GM23248 (cell line): ENCODE results near the gene C1QL3. TPM values are rescaled to one million over a fixed set of nuclear protein-coding genes. Genes with fewer than 3 reads are reported as not detected.

ENCODE experiments used
- DNase-seq: peaks from one replicate; pipeline ENCODE4 v3.0.0-alpha.2; 2015
- H2AFZ ChIP-seq: fragments of 200-600 bp; sonication (generic); 2 replicates; pipeline ENCODE4 v1.6.1; 2016; ENCODE audit warnings: antibody characterized with exemption
- H3F3A ChIP-seq: fragments of 200-600 bp; sonication (generic); 2 replicates; pipeline ENCODE4 v1.6.1; 2016; ENCODE audit warnings: mild to moderate bottlenecking, antibody characterized with exemption, mixed run types; ENCODE audit not compliant: insufficient read depth
- H3K27ac ChIP-seq: fragments of 200-600 bp; sonication (generic); 2 replicates; pipeline ENCODE4 v1.5.1; 2016; ENCODE audit warnings: mild to moderate bottlenecking
- H3K27me3 ChIP-seq: fragments of 200-600 bp; sonication (generic); replicated peaks from 2 replicates; pipeline ENCODE4 v1.6.1; 2016; ENCODE audit warnings: mild to moderate bottlenecking; ENCODE audit not compliant: insufficient read depth
- H3K36me3 ChIP-seq: fragments of 200-600 bp; sonication (generic); 2 replicates; pipeline ENCODE4 v1.6.1; 2016; ENCODE audit warnings: low read depth, mild to moderate bottlenecking
- H3K4me1 ChIP-seq: fragments of 200-600 bp; sonication (generic); 2 replicates; pipeline ENCODE4 v1.6.1; 2016; ENCODE audit warnings: mild to moderate bottlenecking; ENCODE audit not compliant: insufficient read depth
- H3K4me2 ChIP-seq: fragments of 200-600 bp; sonication (generic); one replicate; pipeline ENCODE4 v1.6.1; 2016; ENCODE audit warnings: mild to moderate bottlenecking; ENCODE audit not compliant: unreplicated experiment
- H3K4me3 ChIP-seq: fragments of 200-600 bp; sonication (generic); 2 replicates; pipeline ENCODE4 v1.5.1; 2016; ENCODE audit warnings: mild to moderate bottlenecking
- H3K79me2 ChIP-seq: fragments of 200-600 bp; sonication (generic); 2 replicates; pipeline ENCODE4 v1.6.1; 2016; ENCODE audit warnings: mild to moderate bottlenecking; ENCODE audit not compliant: insufficient read depth
- H3K9ac ChIP-seq: fragments of 200-600 bp; sonication (generic); 2 replicates; pipeline ENCODE4 v1.6.1; 2016; ENCODE audit warnings: mild to moderate bottlenecking
- H3K9me2 ChIP-seq: fragments of 200-600 bp; sonication (generic); 2 replicates; pipeline ENCODE4 v1.6.1; 2016; ENCODE audit warnings: mixed run types, mild to moderate bottlenecking, moderate library complexity; ENCODE audit not compliant: insufficient read depth
- H3K9me3 ChIP-seq: fragments of 200-600 bp; sonication (generic); one replicate; pipeline ENCODE4 v1.6.1; 2017; ENCODE audit warnings: low read depth
- H4K20me1 ChIP-seq: fragments of 200-600 bp; sonication (generic); 2 replicates; pipeline ENCODE4 v1.6.0; 2016; ENCODE audit not compliant: insufficient read depth
- EZH2 ChIP-seq: fragments of 200-600 bp; sonication (generic); IDR thresholded peaks from 2 replicates; pipeline ENCODE4 v1.6.1; 2018; ENCODE audit warnings: antibody characterized with exemption, mild to moderate bottlenecking; ENCODE audit not compliant: insufficient read depth, poor library complexity, severe bottlenecking
- EZH2phosphoT487 ChIP-seq: fragments of 200-600 bp; sonication (generic); IDR thresholded peaks from 2 replicates; pipeline ENCODE4 v1.6.1; 2018; ENCODE audit warnings: antibody characterized with exemption, moderate library complexity, mild to moderate bottlenecking, low read depth; ENCODE audit not compliant: insufficient read depth
- WGBS, 2 experiments: methylation state at CpG; one replicate each; pipeline ENCODE4 v1.1.6; 2015 to 2017; ENCODE audit warnings: low lambda C conversion rate in 2 of 2, low coverage in 1 of 2; ENCODE audit errors: missing lambda C conversion rate in 2 of 2; 5-methylcytosine and 5-hydroxymethylcytosine counted together
- in situ Hi-C: fragments of 300-500 bp; cut with MboI; formaldehyde crosslinking; loops from 2 replicates; pipeline ENCODE4 v1.15.0; 2020
- polyA plus RNA-seq: library from polyadenylated mRNA; unstranded; fragments of >200 nt; fragmentation: Nextera tagmentation; extraction: Ambion mirVana; gene quantifications from 2 replicates; pipeline ENCODE4 v1.2.1, GENCODE V29; 2016
- total RNA-seq: library from RNA; depleted of rRNA; stranded (reverse); fragments of >200 nt; shearing (Covaris generic); gene quantifications from 2 replicates; pipeline ENCODE4 v1.2.3, GENCODE V29; 2014

Gene C1QL3
- total and polyA plus RNA-seq, 2 experiments from 2014 or later = 0.38 TPM; not detected in 1

- Histone ChIP-seq H3K27ac (no peak overlapping the region), H3K4me1 (peaks cover 3% of the 10 kb centered on the region; the same call in 1 of the 2 replicates), H3K79me2 (no peaks in the 10 kb centered on the region), H3K9me2 (no peaks in the 10 kb centered on the region), H3F3A (no peaks in the 10 kb centered on the region), H2AFZ (no peak overlapping the region), H3K36me3 (no peaks in the 10 kb centered on the region), H3K4me3 (no peak overlapping the region), H3K4me2 (no peak overlapping the region), H3K9me3 (no peaks in the 10 kb centered on the region), H3K9ac (no peak overlapping the region), H3K27me3 (no peaks in the 10 kb centered on the region), H4K20me1 (no peaks in the 10 kb centered on the region)
- no peak for DNase-seq
- in situ Hi-C loops = no loop called here
- no peak for TF ChIP-seq EZH2
- no peak for TF ChIP-seq EZH2phosphoT487
- 85 to 87% methylated on average over 10 of the region's 10 CpGs for WGBS, 2 experiments
These were observed 27.7 kb downstream of the C1QL3 start for GRCh38 chr10:16493884-16494536.

- Histone ChIP-seq H3K4me1 (no peaks in the 10 kb centered on the region), H3K36me3 (no peaks in the 10 kb centered on the region), H3K9ac (no peak overlapping the region), H3F3A (no peaks in the 10 kb centered on the region), H4K20me1 (no peaks in the 10 kb centered on the region), H3K4me2 (no peak overlapping the region), H3K9me3 (no peaks in the 10 kb centered on the region), H3K4me3 (no peak overlapping the region), H3K9me2 (no peaks in the 10 kb centered on the region), H3K27ac (no peak overlapping the region), H3K79me2 (no peaks in the 10 kb centered on the region), H2AFZ (no peak overlapping the region), H3K27me3 (no peaks in the 10 kb centered on the region)
- in situ Hi-C loops = no loop called here
- DNase-seq = no peak
- 84 to 93% methylated on average over 2 of the region's 2 CpGs for WGBS, 2 experiments
- TF ChIP-seq EZH2phosphoT487 = no peak
- no peak for TF ChIP-seq EZH2
These were observed 29.7 kb downstream of the C1QL3 start for GRCh38 chr10:16491933-16492332.

- 94 to 99% methylated on average over 3 of the region's 3 CpGs for WGBS, 2 experiments
- H3K9me2 ChIP-seq = no peaks in the 10 kb centered on the region
- H3K27ac ChIP-seq = no peak overlapping the region
- TF ChIP-seq EZH2phosphoT487 (no peak), EZH2 (no peak)
- H3K4me1 ChIP-seq = no peaks in the 10 kb centered on the region
- H2AFZ ChIP-seq = no peak overlapping the region
- no peaks in the 10 kb centered on the region for H3K79me2 ChIP-seq
- in situ Hi-C loops = no loop called here
- H3K36me3 ChIP-seq = no peaks in the 10 kb centered on the region
- no peak for DNase-seq
- H3K27me3 ChIP-seq = no peaks in the 10 kb centered on the region
- no peak overlapping the region for H3K4me2 ChIP-seq
- no peaks in the 10 kb centered on the region for H4K20me1 ChIP-seq
- no peaks in the 10 kb centered on the region for H3K9me3 ChIP-seq
- H3F3A ChIP-seq = no peaks in the 10 kb centered on the region
- H3K4me3 ChIP-seq = no peak overlapping the region
- no peak overlapping the region for H3K9ac ChIP-seq
These were observed 31.2 kb downstream of the C1QL3 start for GRCh38 chr10:16490511-16490910.

GRCh38 chr10:16483241-16483917 lies 38.3 kb downstream of the C1QL3 start:
- no peaks in the 10 kb centered on the region for H3K4me1 ChIP-seq
- H3K9me3 ChIP-seq = no peaks in the 10 kb centered on the region
- TF ChIP-seq EZH2phosphoT487 (no peak), EZH2 (no peak)
- no peaks in the 10 kb centered on the region for H3K36me3 ChIP-seq
- in situ Hi-C loops = no loop called here
- H3K27me3 ChIP-seq = no peaks in the 10 kb centered on the region
- no peak overlapping the region for H3K4me3 ChIP-seq
- H3F3A ChIP-seq = no peaks in the 10 kb centered on the region
- no peak overlapping the region for H3K4me2 ChIP-seq
- H3K9me2 ChIP-seq = no peaks in the 10 kb centered on the region
- no peak overlapping the region for H3K27ac ChIP-seq
- H2AFZ ChIP-seq = no peak overlapping the region
- H3K79me2 ChIP-seq = no peaks in the 10 kb centered on the region
- 88 to 89% methylated on average over 11 of the region's 11 CpGs for WGBS, 2 experiments
- DNase-seq = no peak
- H4K20me1 ChIP-seq = no peaks in the 10 kb centered on the region
- H3K9ac ChIP-seq = no peak overlapping the region
